DND-41 (cell line): ENCODE data around the gene PDCL2.

Experiments used
- CTCF ChIP-seq: IDR thresholded peaks from 2 replicates; pipeline ENCODE4 v1.5.1; 2012; ENCODE audit warnings: borderline replicate concordance, low read length, moderate library complexity, mild to moderate bottlenecking; ENCODE audit not compliant: poor library complexity, severe bottlenecking; ENCODE audit errors: extremely low read depth
- EZH2 ChIP-seq: IDR thresholded peaks from 3 replicates; pipeline ENCODE4 v1.6.1; 2012; ENCODE audit warnings: borderline replicate concordance, low read depth, mild to moderate bottlenecking, moderate library complexity, low read length, inconsistent platforms; ENCODE audit not compliant: severe bottlenecking

GRCh38 chr4:55578341-55579010 is 13.6 kb downstream of the PDCL2 start:
- no peak for TF ChIP-seq CTCF
- no peak for TF ChIP-seq EZH2
